ENCODE measurements around the gene HS6ST2. TPM values are rescaled to one million over a fixed set of nuclear protein-coding genes. Genes with fewer than 3 reads are reported as not detected.

Gene HS6ST2
- total RNA-seq, 1 donor from 2014 or later = not detected

- ATAC-seq = no peak
- no peak for DNase-seq (ENCODE audit: low spot score)
These were observed 334.0 kb downstream of the HS6ST2 start for GRCh38 chrX:132624466-132624865.

DNA sequence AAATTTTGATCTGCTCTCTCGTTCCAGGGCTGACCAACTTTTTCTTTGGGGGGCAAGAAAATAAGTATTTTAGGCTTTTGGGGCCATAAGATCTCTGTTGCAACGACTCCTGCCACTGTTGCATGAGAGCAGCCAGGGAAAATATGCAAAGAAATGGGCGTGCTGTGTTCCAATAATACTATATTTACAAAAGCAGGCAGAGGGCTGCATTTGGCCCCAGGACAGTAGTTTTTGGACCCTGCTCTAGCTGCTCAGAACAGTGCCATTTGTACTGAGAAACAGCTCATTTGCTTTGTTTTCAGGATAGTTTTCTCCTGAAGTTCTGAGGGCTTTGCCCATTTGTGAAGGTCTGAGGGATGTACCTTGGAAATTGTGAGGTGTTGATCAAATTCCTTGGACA lies 334.5 kb downstream of the HS6ST2 start:
- DNase-seq (ENCODE audit: low spot score) = no peak
- no peak for ATAC-seq

DNA sequence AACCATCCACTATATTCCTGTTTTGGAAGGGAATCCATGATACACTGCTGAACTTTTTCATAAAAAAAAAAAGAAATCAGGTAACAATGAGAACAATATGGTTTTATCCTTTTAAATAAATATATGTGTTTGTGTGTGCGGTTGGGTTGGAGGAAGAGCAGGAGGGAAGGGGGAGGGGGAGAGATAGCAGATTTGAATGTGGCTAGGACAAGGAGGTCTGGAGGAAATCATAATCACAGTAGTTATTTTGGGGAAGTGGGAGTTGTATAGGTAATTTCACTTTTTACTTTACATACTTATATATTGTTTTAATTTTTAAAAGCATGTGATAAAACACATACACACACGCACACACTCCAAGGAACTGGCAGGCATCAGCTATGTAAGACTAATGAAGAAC lies 335.1 kb downstream of the HS6ST2 start:
- no peak for ATAC-seq
- no peak for DNase-seq (ENCODE audit: low spot score)

DNA sequence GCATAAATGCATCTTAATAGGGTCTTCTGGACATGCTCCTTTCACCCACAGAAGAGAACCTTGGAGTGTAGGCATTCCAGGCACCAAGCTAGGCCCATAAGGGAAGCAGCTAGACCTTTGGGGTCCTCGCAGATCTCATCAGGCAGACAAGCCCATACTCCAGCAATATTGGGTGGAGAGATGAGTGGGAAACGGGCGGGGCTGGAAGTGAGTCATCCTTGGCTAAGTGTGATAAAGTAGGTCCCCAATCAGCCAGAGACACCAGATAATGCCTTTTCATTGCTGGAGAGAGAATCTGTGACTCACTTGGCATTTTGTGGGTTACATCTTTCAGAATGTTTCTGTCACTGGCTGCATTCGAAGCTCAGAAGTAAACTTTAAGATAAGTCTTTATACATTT lies 336.3 kb downstream of the HS6ST2 start:
- ATAC-seq (no peak), DNase-seq (ENCODE audit: low spot score) (no peak)

GRCh38 chrX:132618810-132619209 lies 339.6 kb downstream of the HS6ST2 start:
- no peak for DNase-seq (ENCODE audit: low spot score)
- ATAC-seq = peak; percentile 83

DNA sequence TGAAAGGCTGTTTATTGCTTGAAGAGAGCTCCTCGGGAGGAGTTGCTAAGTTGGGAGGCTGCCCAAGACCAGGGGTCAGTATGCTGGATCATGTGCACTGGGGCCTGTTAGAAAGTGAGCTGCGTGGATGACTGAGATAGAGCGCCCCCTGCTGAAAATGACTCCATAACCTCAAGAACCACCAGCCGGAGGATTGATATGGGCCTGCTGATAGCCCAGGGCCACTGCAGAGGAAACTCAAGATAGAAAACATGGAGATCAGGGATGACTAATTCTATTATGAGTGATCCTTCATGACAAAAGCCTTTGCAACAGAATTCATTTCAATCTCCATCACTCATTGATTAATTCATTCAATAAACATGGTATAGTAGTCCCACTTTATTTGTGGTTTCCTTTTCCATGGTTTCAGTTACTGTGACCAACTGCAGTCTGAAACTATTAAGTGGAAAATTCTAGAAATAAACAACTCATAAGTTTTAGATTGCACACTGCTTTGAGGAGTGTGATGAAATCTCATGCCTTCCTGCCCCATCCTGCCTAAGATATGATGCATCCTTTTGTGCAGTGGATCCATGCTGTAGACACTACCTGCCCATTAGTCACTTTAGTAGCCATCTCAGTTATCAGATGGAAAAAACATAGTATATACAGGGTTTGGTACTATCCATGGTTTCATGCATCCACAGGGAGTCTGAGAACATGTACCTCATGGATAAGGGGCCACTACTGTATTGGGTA lies 342.9 kb downstream of the HS6ST2 start:
- ATAC-seq (peak; percentile 68), DNase-seq (ENCODE audit: low spot score) (peak; percentile 47)

- no peak for DNase-seq (ENCODE audit: low spot score)
- peak; percentile 53 for ATAC-seq
These were observed 344.1 kb downstream of the HS6ST2 start for GRCh38 chrX:132614297-132614696.

DNA sequence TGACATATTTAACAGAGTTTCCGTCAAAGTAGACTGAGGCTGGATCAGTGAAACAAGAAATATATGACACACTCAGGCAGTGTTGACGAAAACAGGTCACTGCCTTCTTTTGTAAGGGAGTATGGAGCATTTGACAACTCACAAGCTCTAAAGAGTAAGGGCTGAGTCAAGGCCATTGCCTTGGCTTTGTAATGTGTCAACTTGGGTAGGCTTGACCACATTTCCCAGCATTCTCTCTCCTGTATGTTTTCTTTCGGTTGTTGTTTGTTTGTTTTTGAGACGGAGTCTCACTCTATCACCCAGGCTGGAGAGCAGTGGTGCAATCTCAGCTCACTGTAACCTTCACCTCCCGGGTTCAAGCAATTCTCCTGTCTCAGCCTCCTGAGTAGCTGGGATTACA lies 344.6 kb downstream of the HS6ST2 start:
- no peak for DNase-seq (ENCODE audit: low spot score)
- ATAC-seq = no peak

GRCh38 chrX:132612821-132613564 lies 345.4 kb downstream of the HS6ST2 start:
- DNase-seq (ENCODE audit: low spot score) = peak; percentile 55

GRCh38 chrX:132610536-132610935 lies 347.9 kb downstream of the HS6ST2 start:
- no peak for ATAC-seq

More at GRCh38 chrX:132612821-132613564, 345.4 kb downstream of the HS6ST2 start:
- peak; percentile 88 for ATAC-seq

DNA sequence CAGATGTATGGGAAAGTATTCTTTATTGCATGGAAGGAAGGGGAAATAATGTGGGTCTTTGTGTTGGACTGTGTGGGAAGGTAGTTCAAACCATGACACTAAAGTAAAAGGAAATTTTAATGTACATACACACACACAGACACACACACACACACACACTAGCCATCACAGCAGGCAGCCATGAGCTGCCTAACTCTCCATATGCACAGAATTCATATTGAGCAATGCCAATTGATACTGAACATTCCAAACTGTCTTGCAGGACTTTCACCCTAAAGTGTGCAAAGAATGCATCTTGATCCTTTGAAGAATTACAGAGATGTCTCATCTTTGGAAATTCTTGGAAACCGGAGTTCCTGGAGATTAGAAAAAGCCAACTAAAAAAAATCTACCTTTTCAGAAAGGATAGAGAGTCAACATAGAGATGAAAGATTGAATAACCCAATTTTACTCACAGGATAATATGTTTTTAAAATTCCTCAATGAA lies 349.0 kb downstream of the HS6ST2 start:
- ATAC-seq (no peak), DNase-seq (ENCODE audit: low spot score) (no peak)

More at GRCh38 chrX:132610536-132610935, 347.9 kb downstream of the HS6ST2 start:
- DNase-seq (ENCODE audit: low spot score) = no peak

- no peak for ATAC-seq
- no peak for DNase-seq (ENCODE audit: low spot score)
These were observed 354.6 kb downstream of the HS6ST2 start for GRCh38 chrX:132603700-132604286.

GRCh38 chrX:132602701-132603100 lies 355.7 kb downstream of the HS6ST2 start:
- ATAC-seq (no peak), DNase-seq (ENCODE audit: low spot score) (no peak)

DNA sequence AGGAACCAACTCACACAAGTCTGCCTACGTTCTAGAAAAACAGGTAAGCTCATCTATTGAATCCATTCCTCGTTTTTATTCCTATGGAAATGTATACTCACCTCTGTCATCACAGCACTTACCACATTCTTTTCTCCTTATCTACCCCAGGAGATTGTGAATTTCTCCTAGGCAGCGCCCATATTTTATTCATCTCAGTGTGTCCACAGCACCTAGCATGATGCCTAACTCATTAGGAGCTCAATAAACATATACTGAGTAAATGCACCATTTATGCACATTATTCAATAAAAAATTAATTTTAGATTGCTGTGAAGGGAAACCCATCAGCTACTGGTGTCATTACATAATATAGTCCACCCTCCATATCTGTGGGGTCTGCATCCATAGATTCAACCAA lies 363.4 kb downstream of the HS6ST2 start:
- DNase-seq (ENCODE audit: low spot score) (no peak), ATAC-seq (no peak)

DNA sequence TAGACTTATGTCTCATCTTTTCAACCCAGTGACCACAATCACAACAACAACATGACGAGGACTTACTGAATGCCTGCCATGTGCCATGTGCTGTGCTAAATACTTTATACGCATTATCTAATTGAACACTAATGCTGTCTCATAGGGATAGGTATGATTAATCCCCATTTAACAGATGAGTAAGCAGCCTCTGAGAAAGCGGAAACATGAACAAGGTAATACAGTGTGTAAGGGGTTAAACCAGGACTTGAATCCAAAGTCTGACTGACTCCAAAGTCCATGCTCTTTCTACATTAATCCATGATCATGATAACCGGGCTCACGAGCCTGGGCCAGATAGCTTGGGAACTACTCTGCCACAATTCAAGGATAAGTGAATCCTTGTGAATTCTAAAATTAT lies 364.3 kb downstream of the HS6ST2 start:
- peak; percentile 96 for ATAC-seq
- DNase-seq (ENCODE audit: low spot score) = no peak

- DNase-seq (ENCODE audit: low spot score) (peak; percentile 43), ATAC-seq (peak; percentile 92)
These were observed 365.5 kb downstream of the HS6ST2 start for GRCh38 chrX:132592880-132593279.

GRCh38 chrX:132591719-132592275 lies 366.6 kb downstream of the HS6ST2 start:
- no peak for ATAC-seq
- no peak for DNase-seq (ENCODE audit: low spot score)

DNA sequence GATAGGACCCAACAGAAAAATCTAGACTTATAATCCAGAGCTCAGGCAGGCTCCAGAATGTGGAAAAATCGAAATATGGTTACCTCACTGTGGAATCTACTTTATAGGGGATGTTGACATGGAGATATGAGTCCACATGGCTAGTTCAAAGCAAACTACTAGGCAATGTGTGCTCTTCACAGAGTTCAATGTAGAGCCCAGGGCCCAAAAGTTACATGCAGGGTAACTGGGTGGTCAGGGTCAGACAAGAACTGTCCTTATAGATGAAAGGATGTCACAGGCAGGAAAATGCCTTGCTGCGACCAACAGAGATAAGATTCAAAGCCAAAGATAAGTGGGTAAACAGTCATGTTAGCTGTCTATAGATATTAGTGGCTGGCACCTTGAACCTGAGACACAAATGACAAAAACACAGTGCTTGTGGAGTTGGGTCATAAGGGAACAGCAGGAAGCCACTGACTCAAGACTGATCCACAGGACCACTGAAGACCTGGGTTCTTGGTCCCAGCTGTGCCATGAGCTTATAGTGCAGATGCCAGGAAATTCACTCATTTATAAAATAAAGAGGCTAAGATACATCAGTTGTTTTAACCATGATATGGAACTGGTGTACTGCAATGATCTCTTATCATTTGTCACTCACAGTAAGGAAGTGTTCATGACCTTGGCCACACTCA lies 367.9 kb downstream of the HS6ST2 start:
- DNase-seq (ENCODE audit: low spot score) (no peak), ATAC-seq (no peak)

- ATAC-seq (no peak), DNase-seq (ENCODE audit: low spot score) (no peak)
These were observed 373.5 kb downstream of the HS6ST2 start for GRCh38 chrX:132584936-132585335.

DNA sequence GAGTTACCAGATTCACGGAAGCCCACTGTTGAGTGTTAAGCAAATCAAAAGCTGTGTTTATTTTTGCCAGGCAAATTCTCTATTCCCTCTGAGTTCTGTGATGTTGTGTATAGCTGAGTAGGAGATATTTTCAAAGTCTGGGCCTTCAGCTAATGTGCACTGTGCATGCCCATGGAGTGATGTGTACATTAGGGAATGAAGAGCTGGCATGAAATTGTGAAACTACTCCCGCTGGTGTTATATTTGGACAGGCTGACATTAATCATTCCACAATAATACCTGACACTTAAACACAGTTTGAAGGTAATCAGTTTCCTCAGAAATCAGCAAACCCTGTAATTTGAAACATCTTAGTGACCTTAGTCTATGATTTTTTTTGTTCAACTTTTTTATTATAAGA lies 381.5 kb downstream of the HS6ST2 start:
- ATAC-seq = no peak
- DNase-seq (ENCODE audit: low spot score) = no peak

Measured in left lobe of liver (tissue), 2 donors.